Measurements from ENCODE around the gene ABCG1. TPM values are rescaled to one million over a fixed set of nuclear protein-coding genes. Genes with fewer than 3 reads are reported as not detected.

ABCG1 gene
- total RNA-seq, 1 experiment from 2014 or later = not detected

- POLR2A ChIA-PET = no interaction called here
- CTCF ChIA-PET = interaction anchor here (2.0 kb wide), 1 partner anchor 105 kb away, joined by 5 read pairs; no protein-coding TSS in a partner anchor
- Histone ChIP-seq H3K36me3 (ENCODE audit: control insufficient read depth, insufficient read depth, low read length) (no peaks in the 10 kb centered on the region), H3K4me3 (ENCODE audit: low read depth, low read length) (no peak overlapping the region), H3K4me1 (peaks cover 6% of the 10 kb centered on the region), H3K9me3 (no peaks in the 10 kb centered on the region), H3K27me3 (replicated peaks; ENCODE audit: control insufficient read depth, insufficient read depth, low read length) (no peaks in the 10 kb centered on the region)
- Mint-ChIP-seq H3K36me3 (ENCODE audit: insufficient read depth, unreplicated experiment) (no peaks in the 10 kb centered on the region), H3K9me3 (ENCODE audit: unreplicated experiment) (no peaks in the 10 kb centered on the region), H3K27ac (ENCODE audit: unreplicated experiment) (no peak overlapping the region), H3K27me3 (ENCODE audit: insufficient read depth, unreplicated experiment) (no peaks in the 10 kb centered on the region), H3K4me1 (ENCODE audit: low read depth, unreplicated experiment) (no peaks in the 10 kb centered on the region), H3K4me3 (ENCODE audit: unreplicated experiment) (no peak overlapping the region)
- intact Hi-C loops (cut with micrococcal nuclease; ENCODE audit: unreplicated experiment) = no loop called here
- no TSS peak for BruUV-seq (replicated peaks)
- DNase-seq = no peak
- TF ChIP-seq CTCF (IDR thresholded peaks at IDR 0.05; ENCODE audit: insufficient read depth in 1 of 2, low read depth in 1 of 2, low read length in 1 of 2, severe bottlenecking in 1 of 2, unreplicated experiment in 1 of 2) = no peak
These were observed 57.1 kb downstream of the ABCG1 start for GRCh38 chr21:42276076-42276475.

- TF ChIP-seq CTCF (IDR thresholded peaks at IDR 0.05; ENCODE audit: insufficient read depth in 1 of 2, low read depth in 1 of 2, low read length in 1 of 2, severe bottlenecking in 1 of 2, unreplicated experiment in 1 of 2) = no peak
- intact Hi-C loops (cut with micrococcal nuclease; ENCODE audit: unreplicated experiment) = no loop called here
- no TSS peak for BruUV-seq (replicated peaks)
- CTCF ChIA-PET = interaction anchor here (2.0 kb wide), 1 partner anchor 105 kb away, joined by 5 read pairs; no protein-coding TSS in a partner anchor
- H3K4me3 Mint-ChIP-seq (ENCODE audit: unreplicated experiment) = no peak overlapping the region
- H3K36me3 ChIP-seq (ENCODE audit: control insufficient read depth, insufficient read depth, low read length) = no peaks in the 10 kb centered on the region
- no peaks in the 10 kb centered on the region for H3K36me3 Mint-ChIP-seq (ENCODE audit: insufficient read depth, unreplicated experiment)
- no peaks in the 10 kb centered on the region for H3K9me3 ChIP-seq
- H3K27me3 Mint-ChIP-seq (ENCODE audit: insufficient read depth, unreplicated experiment) = no peaks in the 10 kb centered on the region
- DNase-seq = no peak
- H3K4me3 ChIP-seq (ENCODE audit: low read depth, low read length) = no peak overlapping the region
- H3K27ac Mint-ChIP-seq (ENCODE audit: unreplicated experiment) = no peak overlapping the region
- no peaks in the 10 kb centered on the region for H3K27me3 ChIP-seq (replicated peaks; ENCODE audit: control insufficient read depth, insufficient read depth, low read length)
- no peaks in the 10 kb centered on the region for H3K4me1 Mint-ChIP-seq (ENCODE audit: low read depth, unreplicated experiment)
- peaks cover 6% of the 10 kb centered on the region for H3K4me1 ChIP-seq
- POLR2A ChIA-PET = no interaction called here
- no peaks in the 10 kb centered on the region for H3K9me3 Mint-ChIP-seq (ENCODE audit: unreplicated experiment)
These were observed 57.7 kb downstream of the ABCG1 start for GRCh38 chr21:42276526-42277154.

- Mint-ChIP-seq H3K4me1 (ENCODE audit: low read depth, unreplicated experiment) (no peaks in the 10 kb centered on the region), H3K27ac (ENCODE audit: unreplicated experiment) (no peak overlapping the region), H3K9me3 (ENCODE audit: unreplicated experiment) (no peaks in the 10 kb centered on the region), H3K36me3 (ENCODE audit: insufficient read depth, unreplicated experiment) (no peaks in the 10 kb centered on the region), H3K27me3 (ENCODE audit: insufficient read depth, unreplicated experiment) (no peaks in the 10 kb centered on the region), H3K4me3 (ENCODE audit: unreplicated experiment) (no peak overlapping the region)
- no TSS peak for BruUV-seq (replicated peaks)
- Histone ChIP-seq H3K9me3 (no peaks in the 10 kb centered on the region), H3K4me1 (peaks cover 6% of the 10 kb centered on the region), H3K36me3 (ENCODE audit: control insufficient read depth, insufficient read depth, low read length) (no peaks in the 10 kb centered on the region), H3K4me3 (ENCODE audit: low read depth, low read length) (no peak overlapping the region), H3K27me3 (replicated peaks; ENCODE audit: control insufficient read depth, insufficient read depth, low read length) (no peaks in the 10 kb centered on the region)
- POLR2A ChIA-PET = no interaction called here
- intact Hi-C loops (cut with micrococcal nuclease; ENCODE audit: unreplicated experiment) = no loop called here
- CTCF ChIA-PET = interaction anchor here (2.0 kb wide), 1 partner anchor 104 kb away, joined by 5 read pairs; no protein-coding TSS in a partner anchor
- no peak for DNase-seq
- TF ChIP-seq CTCF (IDR thresholded peaks at IDR 0.05; ENCODE audit: insufficient read depth in 1 of 2, low read depth in 1 of 2, low read length in 1 of 2, severe bottlenecking in 1 of 2, unreplicated experiment in 1 of 2) = no peak
These were observed 58.7 kb downstream of the ABCG1 start for GRCh38 chr21:42277593-42277992.

All from Caco-2 (cell line).